GM12878 (cell line): ENCODE data around the gene SPTLC2. TPM values are rescaled to one million over a fixed set of nuclear protein-coding genes. Genes with fewer than 3 reads are reported as not detected.

ENCODE experiments used
- ATAC-seq: fragments of 200-7000 bp; cut with Tn5 transposase; 3 replicates; pipeline ENCODE4 v1.9.1; 2020; ENCODE audit warnings: mild to moderate bottlenecking, moderate library complexity
- BruUV-seq: library from RNA; stranded (reverse); fragments of 400-500 nt; replicated peaks from 2 replicates; lab custom pipeline; 2021; lab: Mats Ljungman, UMichigan
- CTCF ChIA-PET: fragments of 300-600 bp; sonication (Branson Sonifier 250); formaldehyde crosslinking; extraction: SDS; loops from one replicate; lab custom pipeline; 2021; ENCODE audit warnings: inconsistent platforms; lab: Yijun Ruan, JAX
- POLR2A ChIA-PET: fragments of 350-600 bp; formaldehyde crosslinking; extraction: SDS; loops from one replicate; lab custom pipeline; 2021; ENCODE audit warnings: inconsistent platforms; lab: Charles Lee
- RAD21 ChIA-PET: fragments of 300-600 bp; sonication (Branson Sonifier 250); formaldehyde crosslinking; loops from one replicate; lab custom pipeline; 2023; ENCODE audit warnings: antibody characterized with exemption; ENCODE audit not compliant: unreplicated experiment; lab: Charles Lee
- SMC1A ChIA-PET: fragments of 300-600 bp; sonication (Branson Sonifier 250); formaldehyde crosslinking; loops from one replicate; lab custom pipeline; 2023; ENCODE audit not compliant: unreplicated experiment, uncharacterized antibody; lab: Charles Lee
- DNase-seq: peaks from one replicate; pipeline ENCODE4 v3.0.0-alpha.2; 2011; ENCODE audit warnings: low read depth, low spot score
- FAIRE-seq: peaks from 3 replicates; lab custom pipeline; 2011; peaks lifted over from hg19 to GRCh38; lab: Jason Lieb, UNC
- H2AFZ ChIP-seq: 2 replicates; pipeline ENCODE4 v1.6.0; 2011; ENCODE audit warnings: low read depth, low read length, control low read depth; ENCODE audit not compliant: control insufficient read depth
- H3K27ac ChIP-seq: 2 replicates; pipeline ENCODE4 v1.5.1; 2011; ENCODE audit warnings: control low read depth; ENCODE audit not compliant: control insufficient read depth, insufficient read depth
- H3K27me3 ChIP-seq, 2 experiments: replicated peaks in 1 of 2; 2 replicates each; pipeline versions ENCODE4 v1.6.0 to v1.6.1; 2011; ENCODE audit warnings: low read length in 1 of 2; ENCODE audit not compliant: control insufficient read depth in 2 of 2, insufficient read depth in 2 of 2
- H3K36me3 ChIP-seq, 2 experiments: 2 replicates each; pipeline ENCODE4 v1.5.1; 2011; ENCODE audit warnings: low read length in 1 of 2; ENCODE audit not compliant: control insufficient read depth in 2 of 2, insufficient read depth in 2 of 2
- H3K4me1 ChIP-seq: 2 replicates; pipeline ENCODE4 v1.6.1; 2011; ENCODE audit warnings: mild to moderate bottlenecking, low read length, moderate library complexity, mixed read lengths; ENCODE audit not compliant: control insufficient read depth, insufficient read depth
- H3K4me2 ChIP-seq: 2 replicates; pipeline ENCODE4 v1.6.0; 2011; ENCODE audit warnings: control low read depth; ENCODE audit not compliant: control insufficient read depth, insufficient read depth
- H3K4me3 ChIP-seq: fragments of 200-600 bp; sonication (generic); 2 replicates; pipeline ENCODE4 v1.5.1; 2016
- H3K79me2 ChIP-seq: 2 replicates; pipeline ENCODE4 v1.6.0; 2011; ENCODE audit warnings: low read length; ENCODE audit not compliant: control insufficient read depth, insufficient read depth
- H3K9ac ChIP-seq: 2 replicates; pipeline ENCODE4 v1.8.0; 2011; ENCODE audit warnings: low read length, control low read depth, mixed read lengths; ENCODE audit not compliant: control insufficient read depth, insufficient read depth
- H3K9me3 ChIP-seq: replicated peaks from 3 replicates; pipeline ENCODE4 v1.5.1; 2011; ENCODE audit warnings: mild to moderate bottlenecking, low read length; ENCODE audit not compliant: control insufficient read depth, insufficient read depth
- H4K20me1 ChIP-seq: 2 replicates; pipeline ENCODE4 v1.6.0; 2011; ENCODE audit not compliant: control insufficient read depth, insufficient read depth
- E2F8 ChIP-seq: fragments of 450-650 bp; IDR thresholded peaks from 2 replicates; pipeline ENCODE4 v1.6.1; 2018; ENCODE audit warnings: mild to moderate bottlenecking, low read depth, moderate library complexity; ENCODE audit not compliant: partially characterized antibody
- KLF5 ChIP-seq: fragments of 450-650 bp; IDR thresholded peaks from 2 replicates; pipeline ENCODE4 v1.6.1; 2014; ENCODE audit warnings: mild to moderate bottlenecking; ENCODE audit not compliant: partially characterized antibody
- RBBP5 ChIP-seq: fragments of 200-600 bp; sonication (generic); conservative IDR thresholded peaks from 2 replicates; pipeline ENCODE4 v1.6.1; 2016
- WGBS: methylation state at CpG from one replicate; pipeline ENCODE4 v1.1.6; 2016; ENCODE audit warnings: low lambda C conversion rate; ENCODE audit not compliant: insufficient replicate concordance, insufficient coverage; ENCODE audit errors: missing lambda C conversion rate; 5-methylcytosine and 5-hydroxymethylcytosine counted together
- in situ Hi-C: fragments of 300-500 bp; cut with MboI; formaldehyde crosslinking; loops from 9 replicates; pipeline ENCODE4 v1.14.3; 2018; ENCODE audit warnings: mixed read lengths
- intact Hi-C: fragments of 100-400 bp; cut with micrococcal nuclease; formaldehyde crosslinking; loops from one replicate; pipeline ENCODE4 v1.14.2; 2022; ENCODE audit not compliant: unreplicated experiment
- polyA plus RNA-seq, 11 experiments: library from polyadenylated mRNA; depleted of rRNA in 4 of 11; unstranded in 6 of 11; stranded (reverse) in 5 of 11; fragments of >200 nt; fragmentation: Nextera tagmentation in 4 of 11; fragmentation: Illumina TruSeq in 1 of 11; extraction: Ambion mirVana in 4 of 11; extraction: Trizol in 1 of 11; gene quantifications; 1 replicate in 1 of 11; 2 replicates in 10 of 11; pipeline versions ENCODE4 v1.2.1 to v1.2.3, GENCODE V29; 2011 to 2016; ENCODE audit warnings: inconsistent platforms in 2 of 11, missing spikeins in 2 of 11, low read depth in 1 of 11
- total RNA-seq, 4 experiments: library from RNA; depleted of rRNA in 3 of 4; stranded (reverse); fragments of >200 nt in 3 of 4; fragmentation: Illumina TruSeq in 1 of 4; extraction: Trizol in 1 of 4; gene quantifications; 2 replicates each; pipeline versions ENCODE4 v1.2.1 to v1.2.3, GENCODE V29; 2013 to 2021

The SPTLC2 gene
- total and polyA plus RNA-seq, 10 of the 15 experiments (the other 5 are each of a cell fraction or from before 2014, with no cell fraction given), result 6.9 to 35.1 (median 19.7) TPM

- no peak for DNase-seq
- H3K9ac ChIP-seq, result no peak overlapping the region
- POLR2A ChIA-PET, result no interaction called here
- RAD21 ChIA-PET, result no interaction called here
- intact Hi-C loops, result loop anchor here (5.0 to 10.0 kb wide), 3 partner anchors 73 to 390 kb away; partner anchors contain the start of genes GSTZ1, POMT2 and SPTLC2
- SMC1A ChIA-PET, result interaction anchor here (0.6 to 2.1 kb wide), 6 partner anchors 8 to 768 kb away, joined by 3 to 11 read pairs (median 6); no protein-coding TSS in a partner anchor
- peaks cover 19% of the 10 kb centered on the region for H3K4me1 ChIP-seq
- CTCF ChIA-PET, result interaction anchor here (0.6 to 4.7 kb wide), 4 partner anchors 7 to 114 kb away, joined by 3 to 29 read pairs (median 9); no protein-coding TSS in a partner anchor
- in situ Hi-C loops, result no loop called here
- BruUV-seq, result no TSS peak
- no peak for ATAC-seq
- no peak overlapping the region for H2AFZ ChIP-seq
- no peaks in the 10 kb centered on the region for H4K20me1 ChIP-seq
- no peak overlapping the region for H3K4me2 ChIP-seq
- H3K4me3 ChIP-seq, result no peak overlapping the region
- peaks cover 2 to 15% of the 10 kb centered on the region in 2 experiments; a peak in 3 of 4 replicates for H3K36me3 ChIP-seq
- TF ChIP-seq RBBP5 (no peak), KLF5 (no peak), E2F8 (no peak)
- WGBS, result 100% methylated on average over 2 of the region's 2 CpGs
- FAIRE-seq, result no peak
- H3K27ac ChIP-seq, result no peak overlapping the region
- H3K79me2 ChIP-seq, result no peaks in the 10 kb centered on the region
- no peaks in the 10 kb centered on the region for H3K27me3 ChIP-seq
- no peaks in the 10 kb centered on the region for H3K9me3 ChIP-seq
Measured at GRCh38 chr14:77544571-77544970, 71.9 kb downstream of the SPTLC2 start.
